Measurements from ENCODE around the gene INSL4. TPM values are rescaled to one million over a fixed set of nuclear protein-coding genes. Genes with fewer than 3 reads are reported as not detected.

The INSL4 gene
- total and polyA plus RNA-seq, 8 donors, result not detected

- DNase-seq, result no peak
- Histone ChIP-seq H3K27ac (no peak overlapping the region), H3K4me1 (no peaks in the 10 kb centered on the region), H3K36me3 (no peaks in the 10 kb centered on the region), H3K4me3 (no peak overlapping the region), H3K27me3 (no peaks in the 10 kb centered on the region), H3K9me3 (no peaks in the 10 kb centered on the region)
- no peak for ATAC-seq
- TF ChIP-seq CTCF (IDR thresholded peaks at IDR 0.05), result no peak
- intact Hi-C loops (cut with DNase I), result no loop called here
These were observed 43.6 kb downstream of the INSL4 start for GRCh38 chr9:5274770-5275169.

- no peaks in the 10 kb centered on the region for H3K9me3 ChIP-seq
- TF ChIP-seq CTCF (IDR thresholded peaks at IDR 0.05), result no peak
- no peaks in the 10 kb centered on the region for H3K27me3 ChIP-seq
- ATAC-seq (no peak), DNase-seq (no peak)
- no peaks in the 10 kb centered on the region for H3K4me1 ChIP-seq
- no peaks in the 10 kb centered on the region for H3K36me3 ChIP-seq
- no peak overlapping the region for H3K4me3 ChIP-seq
- no peak overlapping the region for H3K27ac ChIP-seq
- intact Hi-C loops (cut with DNase I), result no loop called here
These were observed 47.3 kb downstream of the INSL4 start for GRCh38 chr9:5278486-5278885.

Other genes with a start within 250 kb of the INSL4 start
- gene JAK2, start 246.1 kb upstream of the INSL4 start, total RNA-seq, result 10 to 100 TPM; 15.0 to 27.3 TPM
- 10 to 100 TPM; 13.6 to 16.4 (median 15.3) TPM for gene JAK2, start 246.1 kb upstream of the INSL4 start, polyA plus RNA-seq (ENCODE audit: insufficient read length in 6 of 6)
- not detected for gene INSL6, start 45.8 kb upstream of the INSL4 start, total RNA-seq
- 1 to 10 TPM in 1 of 6 donors, under 1 TPM in 5; 0.30 to 1.2 (median 0.65) TPM for gene INSL6, start 45.8 kb upstream of the INSL4 start, polyA plus RNA-seq (ENCODE audit: insufficient read length in 6 of 6)
- 1 to 10 TPM in 1 of 2 donors, under 1 TPM in 1; 0.55 to 2.3 TPM for gene RLN2, start 73.3 kb downstream of the INSL4 start, total RNA-seq
- 1 to 10 TPM; 1.9 to 3.5 (median 2.1) TPM for gene RLN2, start 73.3 kb downstream of the INSL4 start, polyA plus RNA-seq (ENCODE audit: insufficient read length in 6 of 6)
- under 1 TPM; 0.42 to 0.79 TPM for gene RLN1, start 108.5 kb downstream of the INSL4 start, total RNA-seq
- 1 to 10 TPM in 1 of 6 donors, under 1 TPM in 5; 0.53 to 1.7 (median 0.64) TPM for gene RLN1, start 108.5 kb downstream of the INSL4 start, polyA plus RNA-seq (ENCODE audit: insufficient read length in 6 of 6)
- gene PLGRKT, start 206.5 kb downstream of the INSL4 start, total RNA-seq, result 10 to 100 TPM; 23.2 to 26.6 TPM
- 10 to 100 TPM; 18.9 to 28.2 (median 21.2) TPM for gene PLGRKT, start 206.5 kb downstream of the INSL4 start, polyA plus RNA-seq (ENCODE audit: insufficient read length in 6 of 6)
- gene CD274, start 219.1 kb downstream of the INSL4 start, total RNA-seq, result 10 to 100 TPM in 1 of 2 donors, 1 to 10 TPM in 1; 9.4 to 21.1 TPM
- gene CD274, start 219.1 kb downstream of the INSL4 start, polyA plus RNA-seq (ENCODE audit: insufficient read length in 6 of 6), result 1 to 10 TPM in 4 of 6 donors, under 1 TPM in 2; 0.24 to 1.3 (median 1.0) TPM